NCI-H2081 treated with DMSO at 0.1 percent for 48 hours (cell line): ENCODE data around the gene TP53I13.
"Not testable (repeated sequence)": the region's sequence is repeated elsewhere in the genome, so short reads cannot be mapped to it uniquely, and the experiment has no call there.

ENCODE experiments used
- DNase-seq: peaks from one replicate; lab custom pipeline; 2025; lab: John Stamatoyannopoulos, UW

TP53I13 gene, protein sequence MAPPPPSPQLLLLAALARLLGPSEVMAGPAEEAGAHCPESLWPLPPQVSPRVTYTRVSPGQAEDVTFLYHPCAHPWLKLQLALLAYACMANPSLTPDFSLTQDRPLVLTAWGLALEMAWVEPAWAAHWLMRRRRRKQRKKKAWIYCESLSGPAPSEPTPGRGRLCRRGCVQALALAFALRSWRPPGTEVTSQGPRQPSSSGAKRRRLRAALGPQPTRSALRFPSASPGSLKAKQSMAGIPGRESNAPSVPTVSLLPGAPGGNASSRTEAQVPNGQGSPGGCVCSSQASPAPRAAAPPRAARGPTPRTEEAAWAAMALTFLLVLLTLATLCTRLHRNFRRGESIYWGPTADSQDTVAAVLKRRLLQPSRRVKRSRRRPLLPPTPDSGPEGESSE

DNA sequence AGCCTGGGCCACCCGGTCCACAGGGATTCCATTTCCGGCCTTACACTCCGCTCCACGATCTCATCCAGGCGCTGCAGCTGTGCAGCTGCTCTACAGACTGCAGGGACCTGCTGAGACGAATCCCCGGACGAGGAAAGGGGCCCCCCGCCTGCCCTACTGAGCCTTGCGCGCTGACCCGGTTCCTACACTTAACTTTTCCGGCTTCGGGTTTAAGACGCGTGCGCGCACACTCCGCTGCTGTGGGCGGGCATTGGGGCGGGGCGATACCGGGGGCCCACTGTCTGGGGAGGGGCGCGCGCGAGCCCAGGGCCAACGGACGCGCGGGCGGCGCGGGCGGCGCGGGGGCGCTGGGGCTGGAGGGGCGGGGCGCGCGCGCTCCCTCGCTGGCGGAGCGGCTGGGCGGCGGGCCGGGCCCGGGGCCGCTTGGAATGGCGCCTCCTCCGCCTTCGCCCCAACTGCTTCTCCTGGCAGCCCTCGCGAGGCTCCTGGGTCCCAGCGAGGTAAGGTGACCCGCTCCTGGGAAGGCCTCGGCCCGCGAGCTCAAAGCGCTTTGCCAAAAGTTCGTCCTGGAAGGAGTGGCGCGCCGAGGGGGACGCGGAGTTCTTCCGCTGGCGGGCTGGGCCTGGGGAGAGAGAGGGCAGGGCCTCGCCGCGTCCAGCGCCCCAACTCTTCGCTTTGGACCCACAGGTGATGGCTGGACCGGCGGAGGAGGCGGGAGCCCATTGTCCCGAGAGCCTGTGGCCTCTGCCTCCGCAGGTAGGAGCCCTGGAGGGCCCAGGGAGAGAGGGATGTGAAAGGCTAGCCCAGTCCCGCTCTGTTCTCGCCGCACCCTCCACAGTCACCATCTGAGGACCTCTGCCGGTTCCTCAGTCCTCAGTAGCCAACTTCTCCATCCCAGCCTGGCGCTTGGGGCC lies at the start of gene TP53I13:
TP53I13 (plus strand) TSS at position 371 of the 914 bp plus-strand sequence; CDS start at position 429, 58 bp downstream.
- no peak for DNase-seq

DNA sequence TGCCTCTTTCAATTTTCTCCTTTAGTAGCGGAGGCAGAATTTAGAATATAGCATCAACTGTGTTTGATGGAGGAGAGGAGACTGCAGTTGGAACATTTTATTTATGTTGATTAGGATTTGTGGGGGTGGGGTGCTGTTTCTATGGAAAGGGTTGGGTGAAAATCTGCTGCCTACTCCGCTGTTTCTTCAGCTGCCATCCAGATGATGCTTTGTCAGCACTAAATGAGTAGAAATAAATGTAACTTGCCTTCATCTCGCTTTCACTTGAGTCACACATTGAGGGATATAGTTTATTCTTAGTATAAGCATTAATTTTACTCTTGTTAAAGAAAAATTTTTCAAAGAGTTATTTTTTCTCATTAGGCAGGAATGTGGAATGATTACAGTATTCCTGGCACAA lies 43.8 kb upstream of the TP53I13 start:
- DNase-seq: no peak

- DNase-seq: no peak
Observed at GRCh38 chr17:29526322-29526721, 42.2 kb upstream of the TP53I13 start.

DNA sequence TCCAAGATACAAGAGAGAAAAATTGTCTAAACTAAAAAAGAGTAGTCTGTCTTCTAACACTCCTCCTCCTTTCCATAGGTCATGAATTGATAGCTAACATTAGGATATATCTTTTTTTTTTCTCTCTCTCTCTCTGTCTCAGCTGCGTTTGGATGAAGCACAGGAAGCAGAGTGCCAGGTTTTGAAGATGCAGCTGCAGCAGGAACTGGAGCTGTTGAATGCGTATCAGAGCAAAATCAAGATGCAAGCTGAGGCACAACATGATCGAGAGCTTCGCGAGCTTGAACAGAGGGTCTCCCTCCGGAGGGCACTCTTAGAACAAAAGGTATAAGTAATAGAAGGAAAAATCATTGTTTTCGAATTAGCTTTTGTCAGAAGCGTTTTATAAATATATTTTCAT lies 34.5 kb upstream of the TP53I13 start:
- no peak for DNase-seq

GRCh38 chr17:29544066-29544465 lies 24.4 kb upstream of the TP53I13 start:
- DNase-seq: no peak

- DNase-seq: no peak
Observed at GRCh38 chr17:29546085-29546484, 22.4 kb upstream of the TP53I13 start.

GRCh38 chr17:29546830-29547229 lies 21.7 kb upstream of the TP53I13 start:
- no peak for DNase-seq

DNA sequence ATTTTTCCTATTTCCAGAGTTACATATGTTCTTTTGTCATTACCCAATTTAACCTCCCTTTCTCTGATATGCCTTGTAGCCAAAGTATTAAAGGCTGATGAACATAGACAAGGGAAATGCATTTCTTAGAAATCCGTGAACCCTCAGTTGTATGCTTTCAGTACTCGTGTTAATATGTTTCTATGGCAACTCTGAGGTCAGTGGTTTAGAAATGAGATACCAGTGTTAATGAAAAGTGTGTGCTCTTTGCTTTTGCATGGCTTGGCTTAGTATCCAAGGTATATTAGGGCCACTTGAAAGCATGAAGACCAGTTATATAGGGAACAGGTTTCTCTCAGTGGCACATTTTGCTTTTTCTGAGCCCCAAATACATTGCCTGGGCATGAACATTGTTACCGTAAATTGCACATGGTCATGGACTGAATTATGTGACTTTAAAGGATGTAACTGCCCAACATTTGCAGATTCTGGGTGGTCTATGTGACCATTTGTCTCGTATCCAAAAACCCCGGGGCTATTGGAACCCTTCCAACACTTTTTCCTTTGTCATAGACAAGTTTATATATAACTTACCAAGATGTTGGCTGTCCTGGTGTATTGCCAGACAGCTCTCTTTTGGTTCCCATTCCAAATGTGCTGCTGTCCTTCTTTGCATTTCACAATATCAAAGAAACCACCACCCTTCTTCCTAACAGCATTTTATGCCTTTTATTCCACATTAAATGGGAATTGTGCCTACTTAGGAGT lies 19.2 kb upstream of the TP53I13 start:
- DNase-seq: no peak

DNA sequence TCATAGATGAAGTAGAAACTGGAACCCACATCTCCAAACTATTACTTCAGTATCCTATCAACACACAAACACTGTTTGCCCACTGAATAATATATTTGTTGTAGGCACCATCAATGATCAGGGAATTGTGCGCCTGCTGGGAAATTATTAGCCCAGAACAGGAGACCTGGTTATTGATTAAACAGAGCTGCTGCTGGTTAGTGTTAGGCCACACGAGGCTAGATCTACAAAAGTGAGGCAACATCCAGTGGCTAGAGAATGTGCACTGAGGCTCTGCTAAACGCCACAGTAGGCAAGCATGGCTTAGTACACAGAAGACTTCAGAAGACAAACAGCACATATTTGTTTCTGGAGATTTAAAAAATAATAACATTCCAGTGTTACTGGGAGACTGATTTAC lies 12.7 kb upstream of the TP53I13 start:
- DNase-seq: no peak

DNA sequence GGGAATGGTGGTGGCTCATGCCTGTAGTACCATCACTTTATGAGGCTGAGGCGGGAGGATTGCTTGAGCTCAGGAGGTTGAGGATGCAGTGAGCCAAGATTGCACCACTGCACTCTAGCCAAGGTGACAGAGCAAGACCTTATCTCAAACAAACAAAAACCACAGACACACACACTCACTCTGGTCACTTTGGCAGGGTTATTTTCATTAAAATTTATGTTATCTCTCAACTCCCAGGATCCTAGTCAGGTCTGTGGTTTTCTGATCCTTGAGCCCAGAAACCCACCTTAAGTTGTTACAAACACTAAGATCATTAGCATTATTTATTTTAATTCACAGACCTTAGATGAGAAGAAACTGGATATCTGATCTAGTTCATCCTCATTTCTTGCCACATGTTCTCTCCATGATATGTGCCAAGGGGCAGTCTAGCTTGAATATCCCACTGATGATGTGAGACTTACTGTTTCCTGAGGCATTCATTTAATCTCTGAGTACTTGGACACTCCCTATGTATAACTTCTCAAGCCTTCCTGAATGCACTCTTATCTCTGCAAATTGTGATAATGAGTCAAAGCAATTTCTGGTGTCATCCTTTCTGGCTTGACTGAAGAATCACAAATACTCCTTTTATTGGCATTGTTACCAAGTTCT lies 11.3 kb upstream of the TP53I13 start:
- DNase-seq: no peak

DNA sequence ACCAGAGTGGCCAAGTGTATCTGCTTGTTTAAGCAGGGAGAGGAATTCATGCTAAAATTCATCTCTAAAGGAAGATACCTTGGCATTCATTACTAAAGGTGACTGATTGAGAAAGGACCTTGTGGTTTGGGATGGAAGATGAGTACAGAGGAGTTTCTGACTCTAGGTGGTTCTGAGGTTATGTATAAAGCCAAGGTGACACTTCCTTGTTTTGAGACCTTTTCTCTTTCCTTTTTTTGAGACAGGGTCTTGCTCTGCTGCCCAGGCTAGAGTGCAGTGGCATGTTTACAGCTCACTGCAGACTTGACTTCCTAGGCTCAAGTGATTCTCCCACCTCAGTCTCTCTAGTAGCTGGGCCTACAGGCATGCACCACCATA lies 10.8 kb upstream of the TP53I13 start:
- DNase-seq: no peak

DNA sequence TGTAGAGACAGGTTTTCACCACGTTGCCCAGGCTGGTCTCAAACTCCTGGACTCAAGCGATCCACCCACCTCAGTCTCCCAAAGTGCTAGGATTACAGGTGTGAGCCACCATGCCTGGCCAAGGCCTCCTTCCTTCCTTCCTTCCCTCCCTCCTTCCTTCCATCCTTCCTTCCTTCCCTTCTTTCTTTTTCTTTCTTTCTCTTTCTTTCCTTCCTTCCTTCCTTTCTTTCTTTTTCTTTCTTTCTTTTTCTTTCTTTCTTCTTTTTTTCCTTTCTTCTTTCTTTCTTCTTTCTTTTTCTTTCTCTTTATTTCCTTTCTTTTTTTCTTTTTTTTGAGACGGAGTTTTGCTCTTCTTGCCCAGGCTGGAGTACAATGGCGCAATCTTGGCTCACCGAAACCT lies 10.4 kb upstream of the TP53I13 start:
- not testable (repeated sequence) for DNase-seq

- DNase-seq: no peak
Observed at GRCh38 chr17:29559640-29560039, 8.9 kb upstream of the TP53I13 start.

- DNase-seq: no peak
Observed at GRCh38 chr17:29560316-29560715, 8.2 kb upstream of the TP53I13 start.

DNA sequence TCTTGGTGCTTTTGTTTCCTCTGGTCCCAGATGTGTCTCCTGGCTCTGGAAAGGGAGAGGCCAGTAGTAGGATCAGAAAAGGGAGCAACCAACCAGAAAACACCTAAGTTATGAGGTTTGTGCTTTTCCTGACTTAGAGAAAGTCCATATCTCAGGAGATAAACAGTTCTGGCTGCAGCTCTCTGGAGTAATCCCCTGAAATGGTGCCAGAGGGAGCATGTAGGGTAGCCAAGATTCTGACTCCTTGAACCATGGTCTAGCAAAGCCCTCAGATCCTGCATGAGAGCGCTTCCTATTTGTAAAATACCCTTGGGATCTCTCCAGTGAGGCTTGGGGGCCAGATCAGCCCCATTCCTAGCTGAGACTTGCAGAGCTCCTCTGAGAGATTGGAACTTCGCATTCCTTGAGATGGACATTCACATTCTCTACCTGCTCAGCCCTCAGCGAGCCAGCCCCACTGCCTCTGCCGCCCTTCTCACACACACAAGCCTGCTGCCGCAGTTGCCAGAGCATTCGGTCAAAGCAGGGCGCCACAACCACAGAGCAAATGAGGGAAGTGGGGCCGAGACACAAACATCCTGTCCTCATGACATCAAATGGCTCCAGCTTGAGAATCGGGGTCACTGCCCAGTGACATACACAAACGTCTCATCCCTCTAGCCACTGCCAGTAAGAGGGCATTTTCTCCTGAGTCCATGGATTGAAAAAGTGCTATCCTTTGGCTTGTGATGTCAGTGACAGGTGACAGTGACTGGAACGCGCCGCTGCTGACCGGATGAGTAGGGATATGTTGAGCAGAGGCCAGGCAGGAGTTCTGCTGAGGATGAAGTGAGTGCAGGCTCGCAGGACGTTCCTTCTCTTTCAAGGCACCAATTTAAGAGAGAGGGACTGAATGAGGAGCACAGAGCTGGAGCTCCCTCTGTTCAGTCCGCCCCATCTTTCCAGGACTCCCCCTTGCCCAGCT lies 6.7 kb upstream of the TP53I13 start:
- no peak for DNase-seq

- DNase-seq: no peak
Observed at GRCh38 chr17:29562615-29563014, 5.9 kb upstream of the TP53I13 start.

- DNase-seq: no peak
Observed at GRCh38 chr17:29563816-29564215, 4.7 kb upstream of the TP53I13 start.

GRCh38 chr17:29565643-29566472 lies 2.6 kb upstream of the TP53I13 start:
- DNase-seq: no peak

GRCh38 chr17:29566473-29567303 lies 1.8 kb upstream of the TP53I13 start, which contains the start of gene ABHD15:
Gene ABHD15, minus strand, starts transcription at chr17:29567037. Its CDS starts 71 bp downstream, at chr17:29566966.
- no peak for DNase-seq
